MG63 (cell line): ENCODE results near the gene ANAPC5. TPM values are rescaled to one million over a fixed set of nuclear protein-coding genes. Genes with fewer than 3 reads are reported as not detected.

Experiments
- DNase-seq: peaks from one replicate; pipeline ENCODE4 v3.0.0-alpha.2; 2020
- H3K27me3 ChIP-seq: fragments of 250-450 bp; sonication (Bioruptor Pico); 2 replicates; pipeline ENCODE4 v1.5.1; 2020; ENCODE audit warnings: mild to moderate bottlenecking, moderate library complexity
- H3K36me3 ChIP-seq: fragments of 250-450 bp; sonication (Bioruptor Pico); 2 replicates; pipeline ENCODE4 v1.5.1; 2020; ENCODE audit warnings: mild to moderate bottlenecking, moderate library complexity
- H3K4me3 ChIP-seq: fragments of 250-450 bp; sonication (Bioruptor Pico); 2 replicates; pipeline ENCODE4 v1.5.1; 2020; ENCODE audit warnings: mild to moderate bottlenecking, moderate library complexity
- H3K9me3 ChIP-seq: fragments of 250-450 bp; sonication (Bioruptor Pico); 2 replicates; pipeline ENCODE4 v1.5.1; 2020; ENCODE audit warnings: mild to moderate bottlenecking, moderate library complexity
- total RNA-seq: library from RNA; depleted of rRNA; stranded (reverse); fragments of >200 nt; shearing (Covaris generic); gene quantifications from 2 replicates; pipeline ENCODE4 v1.2.3, GENCODE V29; 2014; ENCODE audit warnings: low replicate concordance; rRNA removed

Gene ANAPC5
- total RNA-seq, 1 experiment from 2014 or later, result 156 TPM

DNA sequence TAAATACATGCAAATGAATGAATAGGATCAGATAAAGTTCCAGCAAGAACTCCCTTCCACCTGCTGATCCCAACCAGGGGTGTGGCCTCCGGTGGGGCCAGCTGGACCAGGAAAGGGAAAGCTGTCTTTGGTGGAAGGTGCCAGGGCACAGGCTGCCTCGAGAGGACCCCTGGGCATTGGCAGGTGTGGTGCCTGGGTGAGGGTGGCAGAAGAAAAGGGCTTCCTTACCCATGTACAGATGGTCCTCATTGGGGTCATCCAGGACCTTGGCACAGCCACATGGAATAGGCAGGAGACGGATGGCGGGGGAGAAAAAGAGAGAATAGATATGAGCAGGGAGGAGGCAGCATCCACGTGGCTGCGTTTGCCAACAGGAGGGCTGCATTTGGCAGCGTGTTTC, 92.1 kb downstream of the ANAPC5 start:
- no peaks in the 10 kb centered on the region for H3K9me3 ChIP-seq
- no peaks in the 10 kb centered on the region for H3K27me3 ChIP-seq
- no peak overlapping the region for H3K4me3 ChIP-seq
- no peak for DNase-seq
- H3K36me3 ChIP-seq, result peaks cover 33% of the 10 kb centered on the region

- Histone ChIP-seq H3K4me3 (no peak overlapping the region), H3K9me3 (no peaks in the 10 kb centered on the region), H3K27me3 (no peaks in the 10 kb centered on the region), H3K36me3 (peaks cover 41% of the 10 kb centered on the region)
- no peak for DNase-seq
These were observed 93.1 kb downstream of the ANAPC5 start for GRCh38 chr12:121259074-121259473.

Other genes starting within 250 kb of the ANAPC5 start
- gene P2RX7, start 219.5 kb downstream of the ANAPC5 start, total RNA-seq, result 2.0 and 3.3 TPM in 2 replicates
- 16.5 and 18.7 TPM in 2 replicates for gene P2RX4, start 142.3 kb downstream of the ANAPC5 start, total RNA-seq
- gene CAMKK2, start 55.7 kb downstream of the ANAPC5 start, total RNA-seq, result 35.9 and 36.6 TPM in 2 replicates
- gene RNF34, start 47.7 kb upstream of the ANAPC5 start, total RNA-seq, result 17.9 and 27.7 TPM in 2 replicates
- 18.1 and 30.1 TPM in 2 replicates for gene KDM2B, start 228.6 kb upstream of the ANAPC5 start, total RNA-seq